Peyer's patch (tissue), 4 donors: ENCODE measurements around the gene TMEM131.

ENCODE experiments used
- CTCF ChIP-seq, 6 experiments: fragments of 450-650 bp in 4 of 6; fragments of 200-600 bp in 2 of 6; sonication (generic) in 1 of 6; IDR thresholded peaks; one replicate each; pipeline ENCODE4 v1.5.1; 2017 to 2019; ENCODE audit warnings: antibody characterized with exemption in 6 of 6, mild to moderate bottlenecking in 3 of 6, moderate library complexity in 1 of 6
- POLR2A ChIP-seq, 2 donors: fragments of 450-650 bp; IDR thresholded peaks; one replicate each; pipeline ENCODE4 v1.5.1; 2017; ENCODE audit warnings: antibody characterized with exemption in 2 of 2, mild to moderate bottlenecking in 2 of 2, moderate library complexity in 2 of 2

- no peak for TF ChIP-seq CTCF (IDR thresholded peaks at IDR 0.05)
- TF ChIP-seq POLR2A (IDR thresholded peaks at IDR 0.05): no peak
Observed at GRCh38 chr2:97749581-97749980, 246.2 kb downstream of the TMEM131 start.
